Measurements from ENCODE around the gene ZBTB9.
A peak's percentile ranks its signal among the peaks of the same experiment; 100 is the strongest.

DNA sequence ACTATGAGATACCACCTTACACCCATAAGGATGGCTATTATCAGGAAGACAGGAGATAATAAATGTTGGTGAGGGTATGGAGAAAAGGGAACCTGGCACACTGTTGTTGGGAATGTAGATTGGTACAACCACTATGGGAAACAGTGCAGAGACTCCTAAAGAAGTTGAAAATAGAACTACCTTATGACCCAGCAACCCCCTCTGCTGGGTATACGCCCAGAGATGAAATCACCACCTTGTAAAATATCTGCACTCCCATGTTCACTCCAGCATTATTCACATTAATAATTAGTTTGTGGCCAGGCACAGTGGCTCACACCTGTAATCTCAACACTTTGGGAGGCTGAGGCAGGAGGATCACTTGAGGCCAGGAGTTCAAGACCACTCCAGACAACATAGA is 26.8 kb downstream of the ZBTB9 start:
- TF ChIP-seq ZNF132 (tag by site-specific recombination; IDR thresholded peaks at IDR 0.05; ENCODE audit: borderline replicate concordance) (no peak), ZNF626 (tag by site-specific recombination; IDR thresholded peaks at IDR 0.05) (no peak), CTCF (tag by site-specific recombination; IDR thresholded peaks at IDR 0.05) (0 out of 2 replicates have a peak, but pooled peaks have one; percentile 7), ZNF610 (tag by site-specific recombination; IDR thresholded peaks at IDR 0.05; ENCODE audit: borderline replicate concordance) (no peak), MYNN (tag by site-specific recombination; IDR thresholded peaks at IDR 0.05; ENCODE audit: borderline replicate concordance) (no peak), ZNF529 (tag by site-specific recombination; IDR thresholded peaks at IDR 0.05; ENCODE audit: insufficient replicate concordance) (no peak), YY1 (tag by site-specific recombination; IDR thresholded peaks at IDR 0.05) (no peak), ZFP41 (tag by site-specific recombination; IDR thresholded peaks at IDR 0.05; ENCODE audit: borderline replicate concordance) (no peak)
